HEK293 (cell line): Measurements from ENCODE around the gene ITK.

Experiments
- CTCF ChIP-seq: fragments of 450-650 bp; formaldehyde crosslinking; IDR thresholded peaks from 2 replicates; pipeline ENCODE4 v1.5.1; 2016; ENCODE audit warnings: missing biosample characterization, missing genetic modification characterization
- EGR2 ChIP-seq: fragments of 450-650 bp; formaldehyde crosslinking; IDR thresholded peaks from 2 replicates; pipeline ENCODE4 v1.5.1; 2016; ENCODE audit warnings: low read depth, missing biosample characterization, missing genetic modification characterization
- PBX3 ChIP-seq: sonication (generic); formaldehyde crosslinking; IDR thresholded peaks from 2 replicates; pipeline ENCODE4 v1.8.1; 2022; ENCODE audit warnings: mild to moderate bottlenecking, moderate library complexity, missing genetic modification reagents
- YY1 ChIP-seq: fragments of 450-650 bp; formaldehyde crosslinking; IDR thresholded peaks from 2 replicates; pipeline ENCODE4 v1.5.1; 2018; ENCODE audit warnings: missing biosample characterization, missing genetic modification characterization
- ZNF133 ChIP-seq: fragments of 450-650 bp; formaldehyde crosslinking; IDR thresholded peaks from 2 replicates; pipeline ENCODE4 v1.5.1; 2016; ENCODE audit warnings: missing biosample characterization, missing genetic modification characterization
- ZNF2 ChIP-seq: fragments of 450-650 bp; formaldehyde crosslinking; IDR thresholded peaks from 2 replicates; pipeline ENCODE4 v1.5.1; 2016; ENCODE audit warnings: missing biosample characterization, missing genetic modification characterization
- ZNF510 ChIP-seq: fragments of 450-650 bp; formaldehyde crosslinking; IDR thresholded peaks from 2 replicates; pipeline ENCODE4 v1.5.1; 2018; ENCODE audit warnings: mild to moderate bottlenecking, missing genetic modification characterization, missing biosample characterization; ENCODE audit not compliant: insufficient replicate concordance
- ZNF677 ChIP-seq: fragments of 450-650 bp; IDR thresholded peaks from 2 replicates; pipeline ENCODE4 v1.5.0; 2018; ENCODE audit warnings: missing biosample characterization, mild to moderate bottlenecking, missing genetic modification characterization, moderate library complexity
- ZSCAN30 ChIP-seq: fragments of 450-650 bp; IDR thresholded peaks from 2 replicates; pipeline ENCODE4 v1.5.1; 2018; ENCODE audit warnings: missing biosample characterization, mild to moderate bottlenecking, missing genetic modification characterization, moderate library complexity
- TF ChIP-seq, protein P1 (sequence below): fragments of 450-650 bp; formaldehyde crosslinking; IDR thresholded peaks from 2 replicates; pipeline ENCODE4 v1.5.1; 2016; ENCODE audit warnings: missing biosample characterization, missing genetic modification characterization
- TF ChIP-seq, protein P2 (sequence below): fragments of 450-650 bp; formaldehyde crosslinking; IDR thresholded peaks from 2 replicates; pipeline ENCODE4 v1.5.1; 2017; ENCODE audit warnings: missing biosample characterization, missing genetic modification characterization

- TF ChIP-seq, protein P1, sequence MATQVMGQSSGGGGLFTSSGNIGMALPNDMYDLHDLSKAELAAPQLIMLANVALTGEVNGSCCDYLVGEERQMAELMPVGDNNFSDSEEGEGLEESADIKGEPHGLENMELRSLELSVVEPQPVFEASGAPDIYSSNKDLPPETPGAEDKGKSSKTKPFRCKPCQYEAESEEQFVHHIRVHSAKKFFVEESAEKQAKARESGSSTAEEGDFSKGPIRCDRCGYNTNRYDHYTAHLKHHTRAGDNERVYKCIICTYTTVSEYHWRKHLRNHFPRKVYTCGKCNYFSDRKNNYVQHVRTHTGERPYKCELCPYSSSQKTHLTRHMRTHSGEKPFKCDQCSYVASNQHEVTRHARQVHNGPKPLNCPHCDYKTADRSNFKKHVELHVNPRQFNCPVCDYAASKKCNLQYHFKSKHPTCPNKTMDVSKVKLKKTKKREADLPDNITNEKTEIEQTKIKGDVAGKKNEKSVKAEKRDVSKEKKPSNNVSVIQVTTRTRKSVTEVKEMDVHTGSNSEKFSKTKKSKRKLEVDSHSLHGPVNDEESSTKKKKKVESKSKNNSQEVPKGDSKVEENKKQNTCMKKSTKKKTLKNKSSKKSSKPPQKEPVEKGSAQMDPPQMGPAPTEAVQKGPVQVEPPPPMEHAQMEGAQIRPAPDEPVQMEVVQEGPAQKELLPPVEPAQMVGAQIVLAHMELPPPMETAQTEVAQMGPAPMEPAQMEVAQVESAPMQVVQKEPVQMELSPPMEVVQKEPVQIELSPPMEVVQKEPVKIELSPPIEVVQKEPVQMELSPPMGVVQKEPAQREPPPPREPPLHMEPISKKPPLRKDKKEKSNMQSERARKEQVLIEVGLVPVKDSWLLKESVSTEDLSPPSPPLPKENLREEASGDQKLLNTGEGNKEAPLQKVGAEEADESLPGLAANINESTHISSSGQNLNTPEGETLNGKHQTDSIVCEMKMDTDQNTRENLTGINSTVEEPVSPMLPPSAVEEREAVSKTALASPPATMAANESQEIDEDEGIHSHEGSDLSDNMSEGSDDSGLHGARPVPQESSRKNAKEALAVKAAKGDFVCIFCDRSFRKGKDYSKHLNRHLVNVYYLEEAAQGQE (tag by site-specific recombination): no peak
- TF ChIP-seq ZNF677 (tag by site-specific recombination): no peak
- TF ChIP-seq CTCF: no peak
- TF ChIP-seq ZSCAN30: no peak
- TF ChIP-seq ZNF2: no peak
- TF ChIP-seq, protein P2, sequence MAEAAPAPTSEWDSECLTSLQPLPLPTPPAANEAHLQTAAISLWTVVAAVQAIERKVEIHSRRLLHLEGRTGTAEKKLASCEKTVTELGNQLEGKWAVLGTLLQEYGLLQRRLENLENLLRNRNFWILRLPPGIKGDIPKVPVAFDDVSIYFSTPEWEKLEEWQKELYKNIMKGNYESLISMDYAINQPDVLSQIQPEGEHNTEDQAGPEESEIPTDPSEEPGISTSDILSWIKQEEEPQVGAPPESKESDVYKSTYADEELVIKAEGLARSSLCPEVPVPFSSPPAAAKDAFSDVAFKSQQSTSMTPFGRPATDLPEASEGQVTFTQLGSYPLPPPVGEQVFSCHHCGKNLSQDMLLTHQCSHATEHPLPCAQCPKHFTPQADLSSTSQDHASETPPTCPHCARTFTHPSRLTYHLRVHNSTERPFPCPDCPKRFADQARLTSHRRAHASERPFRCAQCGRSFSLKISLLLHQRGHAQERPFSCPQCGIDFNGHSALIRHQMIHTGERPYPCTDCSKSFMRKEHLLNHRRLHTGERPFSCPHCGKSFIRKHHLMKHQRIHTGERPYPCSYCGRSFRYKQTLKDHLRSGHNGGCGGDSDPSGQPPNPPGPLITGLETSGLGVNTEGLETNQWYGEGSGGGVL (tag by site-specific recombination): no peak
- TF ChIP-seq YY1 (tag by site-specific recombination): no peak
- TF ChIP-seq ZNF133 (tag by site-specific recombination): no peak
- TF ChIP-seq EGR2: no peak
- no peak for TF ChIP-seq PBX3 (CRISPR knock-in tag)
- no peak for TF ChIP-seq ZNF510 (tag by site-specific recombination)
Observed at GRCh38 chr5:157215514-157216167, 35.0 kb downstream of the ITK start.
